Suprapubic skin (tissue), 4 donors: Measurements from ENCODE around the gene MYH11. TPM values are rescaled to one million over a fixed set of nuclear protein-coding genes. Genes with fewer than 3 reads are reported as not detected.

ENCODE experiments used
- DNase-seq, 2 donors: peaks; one replicate each; pipeline ENCODE4 v3.0.0-alpha.2; 2019; ENCODE audit warnings: low spot score in 2 of 2
- H3K27ac ChIP-seq: fragments of 200-600 bp; sonication (generic); one replicate; pipeline ENCODE4 v1.5.1; 2019
- H3K27me3 ChIP-seq: fragments of 200-600 bp; sonication (generic); one replicate; pipeline ENCODE4 v1.5.1; 2019
- H3K36me3 ChIP-seq: fragments of 200-600 bp; sonication (generic); one replicate; pipeline ENCODE4 v1.5.1; 2019
- H3K4me1 ChIP-seq: fragments of 200-600 bp; sonication (generic); one replicate; pipeline ENCODE4 v1.5.1; 2019
- H3K4me3 ChIP-seq: fragments of 200-600 bp; sonication (generic); one replicate; pipeline ENCODE4 v1.5.1; 2019; ENCODE audit warnings: mild to moderate bottlenecking
- H3K9me3 ChIP-seq: fragments of 200-600 bp; sonication (generic); one replicate; pipeline ENCODE4 v1.5.1; 2019
- CTCF ChIP-seq, 2 donors: fragments of 200-600 bp in 1 of 2; fragments of 450-650 bp in 1 of 2; sonication (generic) in 1 of 2; IDR thresholded peaks; one replicate each; pipeline ENCODE4 v1.5.1; 2016 to 2019; ENCODE audit warnings: antibody characterized with exemption in 2 of 2, mild to moderate bottlenecking in 1 of 2, moderate library complexity in 1 of 2
- EP300 ChIP-seq: sonication (generic); formaldehyde crosslinking; IDR thresholded peaks from one replicate; pipeline ENCODE4 v1.6.1; 2017; ENCODE audit warnings: antibody characterized with exemption
- POLR2A ChIP-seq, 2 donors: fragments of 450-650 bp; IDR thresholded peaks; one replicate each; pipeline ENCODE4 v1.6.1; 2017; ENCODE audit warnings: antibody characterized with exemption in 2 of 2, mild to moderate bottlenecking in 2 of 2, moderate library complexity in 2 of 2
- POLR2AphosphoS5 ChIP-seq, 3 donors: sonication (generic); formaldehyde crosslinking; IDR thresholded peaks; one replicate each; pipeline ENCODE4 v1.6.1; 2017; ENCODE audit warnings: antibody characterized with exemption in 3 of 3
- WGBS: methylation state at CpG from one replicate; pipeline ENCODE4 v1.1.5; 2018; 5-methylcytosine and 5-hydroxymethylcytosine counted together
- total RNA-seq, 4 donors: library from RNA; depleted of rRNA; stranded (reverse); fragments of >200 nt; gene quantifications; one replicate each; pipeline ENCODE4 v1.1.0, GENCODE V29; 2016

Gene MYH11
- total RNA-seq, 4 donors from 2014 or later: 24.2 to 54.8 (median 36.0) TPM

- Histone ChIP-seq H3K27me3 (no peaks in the 10 kb centered on the region), H3K36me3 (peaks cover 40% of the 10 kb centered on the region), H3K4me3 (no peak overlapping the region), H3K9me3 (no peaks in the 10 kb centered on the region), H3K4me1 (peaks cover 13% of the 10 kb centered on the region), H3K27ac (no peak overlapping the region)
- TF ChIP-seq CTCF (IDR thresholded peaks at IDR 0.05) (peak; percentile 64 to 68), EP300 (no peak), POLR2AphosphoS5 (IDR thresholded peaks at IDR 0.05) (no peak), POLR2A (IDR thresholded peaks at IDR 0.05) (no peak)
- DNase-seq: no peak
- 28% methylated on average over 7 of the region's 7 CpGs for WGBS
Measured at GRCh38 chr16:15874745-15875314, 18.0 kb upstream of the MYH11 start.

GRCh38 chr16:15873737-15874136 is 16.9 kb upstream of the MYH11 start:
- TF ChIP-seq EP300 (no peak), CTCF (IDR thresholded peaks at IDR 0.05) (no peak), POLR2AphosphoS5 (IDR thresholded peaks at IDR 0.05) (no peak), POLR2A (IDR thresholded peaks at IDR 0.05) (no peak)
- H3K36me3 ChIP-seq: peaks cover 48% of the 10 kb centered on the region

GRCh38 chr16:15873301-15873700 is 16.5 kb upstream of the MYH11 start:
- 88% methylated on average over 2 of the region's 2 CpGs for WGBS
- no peaks in the 10 kb centered on the region for H3K9me3 ChIP-seq
- TF ChIP-seq EP300: no peak
- TF ChIP-seq POLR2AphosphoS5 (IDR thresholded peaks at IDR 0.05): no peak
- no peak for TF ChIP-seq POLR2A (IDR thresholded peaks at IDR 0.05)
- TF ChIP-seq CTCF (IDR thresholded peaks at IDR 0.05): no peak

More at GRCh38 chr16:15873737-15874136, 16.9 kb upstream of the MYH11 start:
- Histone ChIP-seq H3K9me3 (no peaks in the 10 kb centered on the region), H3K27ac (no peak overlapping the region), H3K4me1 (peaks cover 11% of the 10 kb centered on the region), H3K4me3 (no peak overlapping the region), H3K27me3 (no peaks in the 10 kb centered on the region)
- 100% methylated on average over 1 of the region's 1 CpG for WGBS
- no peak for DNase-seq

GRCh38 chr16:15870011-15870410 is 13.2 kb upstream of the MYH11 start:
- no peak overlapping the region for H3K27ac ChIP-seq
- H3K4me3 ChIP-seq: no peak overlapping the region
- TF ChIP-seq EP300: no peak
- TF ChIP-seq POLR2AphosphoS5 (IDR thresholded peaks at IDR 0.05): no peak
- no peak for TF ChIP-seq POLR2A (IDR thresholded peaks at IDR 0.05)
- TF ChIP-seq CTCF (IDR thresholded peaks at IDR 0.05): no peak
- H3K4me1 ChIP-seq: peaks cover 6% of the 10 kb centered on the region
- peaks cover 65% of the 10 kb centered on the region for H3K36me3 ChIP-seq
- H3K9me3 ChIP-seq: no peaks in the 10 kb centered on the region
- no peak for DNase-seq
- H3K27me3 ChIP-seq: no peaks in the 10 kb centered on the region
- 86% methylated on average over 5 of the region's 5 CpGs for WGBS

More at GRCh38 chr16:15873301-15873700, 16.5 kb upstream of the MYH11 start:
- DNase-seq: no peak
- no peak overlapping the region for H3K27ac ChIP-seq
- H3K4me1 ChIP-seq: peaks cover 11% of the 10 kb centered on the region
- peaks cover 44% of the 10 kb centered on the region for H3K36me3 ChIP-seq
- no peak overlapping the region for H3K4me3 ChIP-seq
- H3K27me3 ChIP-seq: no peaks in the 10 kb centered on the region

GRCh38 chr16:15866451-15866850 is 9.6 kb upstream of the MYH11 start:
- WGBS: 64% methylated on average over 5 of the region's 5 CpGs
- Histone ChIP-seq H3K9me3 (no peaks in the 10 kb centered on the region), H3K4me1 (no peaks in the 10 kb centered on the region), H3K36me3 (peaks cover 52% of the 10 kb centered on the region), H3K27me3 (no peaks in the 10 kb centered on the region), H3K4me3 (no peak overlapping the region), H3K27ac (no peak overlapping the region)
- DNase-seq: no peak
- TF ChIP-seq EP300 (no peak), POLR2A (IDR thresholded peaks at IDR 0.05) (no peak), POLR2AphosphoS5 (IDR thresholded peaks at IDR 0.05) (no peak), CTCF (IDR thresholded peaks at IDR 0.05) (no peak)
